T-helper 1 cell treated with Interleukin-12 subunit alpha and Interleukin-12 subunit beta and Interleukin-4 antibody, amounts not matched to agents 30 μg/mL and 1 μg/mL, for 36 hours (primary cell): ENCODE results near the gene CALCOCO2.

Source experiments
- H3K27ac Mint-ChIP-seq: one replicate; pipeline ENCODE4 v1.8.0; 2021; ENCODE audit warnings: mild to moderate bottlenecking, mixed read lengths
- H3K27me3 Mint-ChIP-seq: one replicate; pipeline ENCODE4 v1.8.0; 2021; ENCODE audit warnings: low read depth, mixed read lengths
- H3K36me3 Mint-ChIP-seq: one replicate; pipeline ENCODE4 v1.8.0; 2021; ENCODE audit warnings: low read depth, mixed read lengths
- H3K4me1 Mint-ChIP-seq: one replicate; pipeline ENCODE4 v1.8.0; 2021; ENCODE audit warnings: low read depth, mixed read lengths
- H3K4me3 Mint-ChIP-seq: one replicate; pipeline ENCODE4 v1.8.0; 2021; ENCODE audit warnings: mild to moderate bottlenecking, moderate library complexity, mixed read lengths
- H3K9me3 Mint-ChIP-seq: one replicate; pipeline ENCODE4 v1.8.0; 2021; ENCODE audit warnings: mixed read lengths

CALCOCO2 gene

GRCh38 chr17:48878920-48879898 is 48.4 kb downstream of the CALCOCO2 start:
- Mint-ChIP-seq H3K27ac (no peak overlapping the region), H3K4me3 (no peak overlapping the region), H3K36me3 (no peaks in the 10 kb centered on the region), H3K27me3 (peaks cover 11% of the 10 kb centered on the region), H3K4me1 (peaks cover 16% of the 10 kb centered on the region), H3K9me3 (no peaks in the 10 kb centered on the region)

GRCh38 chr17:48882272-48882671 is 51.4 kb downstream of the CALCOCO2 start:
- Mint-ChIP-seq H3K4me3 (no peak overlapping the region), H3K36me3 (no peaks in the 10 kb centered on the region), H3K9me3 (no peaks in the 10 kb centered on the region), H3K27me3 (peaks cover 4% of the 10 kb centered on the region), H3K27ac (no peak overlapping the region), H3K4me1 (peaks cover 17% of the 10 kb centered on the region)

GRCh38 chr17:48883171-48883570 is 52.3 kb downstream of the CALCOCO2 start:
- H3K4me3 Mint-ChIP-seq, result no peak overlapping the region
- H3K27me3 Mint-ChIP-seq, result peaks cover 4% of the 10 kb centered on the region
- no peaks in the 10 kb centered on the region for H3K36me3 Mint-ChIP-seq
- no peak overlapping the region for H3K27ac Mint-ChIP-seq
- H3K4me1 Mint-ChIP-seq, result peaks cover 14% of the 10 kb centered on the region
- H3K9me3 Mint-ChIP-seq, result no peaks in the 10 kb centered on the region

- peaks cover 10% of the 10 kb centered on the region for H3K4me1 Mint-ChIP-seq
- peak overlapping the region; percentile 28 for H3K4me3 Mint-ChIP-seq
- H3K27me3 Mint-ChIP-seq, result no peaks in the 10 kb centered on the region
- H3K36me3 Mint-ChIP-seq, result peaks cover 4% of the 10 kb centered on the region
- H3K9me3 Mint-ChIP-seq, result no peaks in the 10 kb centered on the region
- no peak overlapping the region for H3K27ac Mint-ChIP-seq
Observed at GRCh38 chr17:48890086-48890485, 59.3 kb downstream of the CALCOCO2 start.

DNA sequence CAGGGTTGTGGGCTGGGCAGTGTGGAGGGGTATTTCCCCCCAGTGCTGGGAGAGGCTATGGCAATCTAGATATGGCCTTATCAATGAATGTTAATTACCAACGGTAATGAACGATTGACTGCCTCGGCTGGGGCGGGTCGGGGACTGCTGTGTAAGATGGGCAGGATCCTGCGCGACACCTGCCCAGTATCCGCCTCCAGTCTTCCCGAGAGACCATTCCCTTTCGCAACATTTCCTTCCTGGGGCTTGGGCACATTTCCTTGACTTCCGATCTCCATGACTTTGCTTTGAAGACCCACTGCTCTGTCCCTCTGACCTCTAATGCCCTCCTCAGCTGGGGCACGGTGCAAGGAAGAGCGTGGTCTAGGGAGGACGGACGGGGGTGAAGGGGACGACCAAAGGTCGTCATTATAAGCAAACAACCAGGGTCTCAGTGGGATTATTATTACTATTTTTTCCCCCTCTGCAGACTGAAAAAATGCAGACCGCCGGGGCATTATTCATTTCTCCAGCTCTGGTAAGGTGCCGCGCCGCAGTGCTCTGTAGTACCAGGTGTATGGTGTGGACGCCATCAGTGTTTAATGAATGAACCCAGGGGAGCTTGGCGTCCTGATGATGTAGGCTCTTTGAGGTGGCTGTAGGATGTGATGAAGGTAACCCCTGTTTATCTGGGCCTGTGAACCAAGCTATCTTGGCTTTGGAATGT is 62.3 kb downstream of the CALCOCO2 start:
- Mint-ChIP-seq H3K27ac (peak overlapping the region; percentile 93), H3K4me1 (peaks cover 14% of the 10 kb centered on the region), H3K27me3 (no peaks in the 10 kb centered on the region), H3K9me3 (no peaks in the 10 kb centered on the region), H3K36me3 (peaks cover 14% of the 10 kb centered on the region), H3K4me3 (peak overlapping the region; percentile 95)

DNA sequence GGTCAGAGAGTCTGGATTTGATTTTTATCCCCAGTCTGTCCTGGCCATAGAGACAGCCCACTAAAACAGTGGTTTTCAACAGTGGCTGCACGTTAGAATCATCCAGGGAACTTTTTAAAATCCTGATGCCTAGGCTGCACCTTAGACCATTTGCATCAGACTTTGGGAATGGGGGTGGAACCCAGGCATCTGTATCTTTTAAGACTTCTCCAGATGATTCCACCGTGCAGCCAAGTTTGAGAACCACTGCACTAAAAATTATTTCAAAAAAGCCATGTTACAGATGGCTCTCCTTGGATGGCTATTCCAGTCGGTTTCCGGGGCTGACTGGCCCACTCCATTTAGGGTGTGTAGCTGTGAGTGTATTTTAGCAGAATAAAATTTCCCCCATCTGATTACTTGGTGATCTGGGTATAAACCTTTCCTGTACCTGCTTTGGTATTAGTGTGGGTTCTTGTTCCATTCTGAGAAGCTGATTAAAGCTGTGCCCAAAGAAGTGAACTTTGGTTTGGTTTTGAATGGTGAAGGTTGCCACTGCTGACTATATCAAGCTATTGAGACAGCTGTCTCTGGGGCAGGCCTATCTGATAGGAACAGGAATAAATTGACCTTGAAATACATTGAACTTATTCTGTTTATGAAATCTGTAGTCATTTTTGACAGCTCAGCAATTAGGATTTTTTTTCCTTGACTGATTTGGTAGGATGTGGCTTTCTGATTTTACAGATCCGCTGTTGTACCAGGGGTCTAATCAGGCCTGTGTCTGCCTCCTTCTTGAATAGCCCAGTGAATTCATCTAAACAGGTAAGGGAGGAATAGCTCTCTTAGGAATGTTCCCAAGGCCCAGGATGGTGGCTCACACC is 63.0 kb downstream of the CALCOCO2 start:
- Mint-ChIP-seq H3K27me3 (no peaks in the 10 kb centered on the region), H3K4me1 (peaks cover 14% of the 10 kb centered on the region), H3K36me3 (peaks cover 14% of the 10 kb centered on the region), H3K4me3 (peak overlapping the region; percentile 95), H3K9me3 (no peaks in the 10 kb centered on the region), H3K27ac (peak overlapping the region; percentile 62)

- Mint-ChIP-seq H3K4me3 (no peak overlapping the region), H3K36me3 (peaks cover 14% of the 10 kb centered on the region), H3K9me3 (no peaks in the 10 kb centered on the region), H3K27me3 (no peaks in the 10 kb centered on the region), H3K4me1 (peaks cover 14% of the 10 kb centered on the region), H3K27ac (no peak overlapping the region)
Observed at GRCh38 chr17:48894886-48895285, 64.1 kb downstream of the CALCOCO2 start.

DNA sequence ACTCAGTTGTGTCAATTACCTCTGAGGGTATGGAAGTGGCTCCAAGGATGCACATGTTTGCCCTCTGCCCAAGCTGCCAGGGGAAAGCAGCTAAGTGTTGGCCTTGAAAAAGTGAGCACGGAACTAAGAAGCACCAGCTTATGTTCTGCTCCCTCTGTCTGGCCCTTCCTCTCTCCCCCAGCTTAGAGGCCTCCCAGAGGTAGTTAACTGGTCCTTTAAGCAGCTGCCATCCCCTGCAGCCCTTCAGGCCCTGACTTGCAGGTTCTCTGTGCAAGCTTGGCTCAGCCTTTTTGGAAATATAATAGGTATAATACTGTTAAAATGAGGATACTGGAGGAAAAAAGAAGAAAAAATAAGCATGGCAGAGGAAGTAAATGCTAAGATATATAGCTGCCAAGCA is 70.4 kb downstream of the CALCOCO2 start:
- H3K4me3 Mint-ChIP-seq, result no peak overlapping the region
- H3K27ac Mint-ChIP-seq, result no peak overlapping the region
- peaks cover 3% of the 10 kb centered on the region for H3K36me3 Mint-ChIP-seq
- peaks cover 4% of the 10 kb centered on the region for H3K4me1 Mint-ChIP-seq
- H3K9me3 Mint-ChIP-seq, result no peaks in the 10 kb centered on the region
- no peaks in the 10 kb centered on the region for H3K27me3 Mint-ChIP-seq

DNA sequence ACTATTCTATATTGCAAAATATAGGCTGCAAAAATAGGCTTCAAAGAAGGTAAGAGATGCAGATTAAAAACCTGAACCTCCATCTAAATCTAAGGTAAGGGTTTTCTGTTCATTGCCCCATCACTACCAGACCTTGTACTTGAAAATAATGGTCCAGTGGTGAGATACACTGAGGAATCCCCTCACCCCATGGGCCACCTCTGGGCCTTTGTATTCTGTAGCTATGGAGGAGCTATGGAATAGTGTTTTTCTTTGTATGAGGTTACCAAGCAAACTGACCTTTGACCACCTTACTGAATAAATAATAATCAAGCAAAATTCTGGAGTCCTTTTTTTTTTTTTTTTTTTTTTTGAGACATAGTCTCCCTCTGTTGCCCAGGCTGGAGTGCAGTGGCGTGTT is 72.6 kb downstream of the CALCOCO2 start:
- peaks cover 2% of the 10 kb centered on the region for H3K36me3 Mint-ChIP-seq
- H3K27me3 Mint-ChIP-seq, result no peaks in the 10 kb centered on the region
- peaks cover 6% of the 10 kb centered on the region for H3K4me1 Mint-ChIP-seq
- no peaks in the 10 kb centered on the region for H3K9me3 Mint-ChIP-seq
- no peak overlapping the region for H3K27ac Mint-ChIP-seq
- no peak overlapping the region for H3K4me3 Mint-ChIP-seq

DNA sequence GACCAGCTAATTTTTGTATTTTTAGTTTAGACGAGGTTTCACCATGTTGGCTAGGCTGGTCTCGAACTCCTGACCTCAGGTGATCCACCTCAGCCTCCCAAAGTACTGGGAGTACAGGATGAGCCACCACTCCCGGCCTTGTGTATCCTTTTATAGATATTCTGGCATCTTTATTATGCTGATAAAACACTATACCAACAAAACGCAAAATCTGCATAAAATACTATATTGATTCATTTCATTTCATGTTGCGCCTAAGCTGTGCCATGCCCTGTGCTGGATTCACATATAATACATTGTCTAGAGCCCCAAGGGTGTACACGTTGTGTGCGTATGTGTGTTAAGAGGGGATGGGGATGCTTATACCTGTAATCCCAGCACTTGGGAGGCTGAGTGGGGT is 73.6 kb downstream of the CALCOCO2 start:
- H3K4me1 Mint-ChIP-seq, result peaks cover 9% of the 10 kb centered on the region
- no peaks in the 10 kb centered on the region for H3K9me3 Mint-ChIP-seq
- H3K4me3 Mint-ChIP-seq, result no peak overlapping the region
- peaks cover 5% of the 10 kb centered on the region for H3K36me3 Mint-ChIP-seq
- H3K27ac Mint-ChIP-seq, result no peak overlapping the region
- H3K27me3 Mint-ChIP-seq, result no peaks in the 10 kb centered on the region

DNA sequence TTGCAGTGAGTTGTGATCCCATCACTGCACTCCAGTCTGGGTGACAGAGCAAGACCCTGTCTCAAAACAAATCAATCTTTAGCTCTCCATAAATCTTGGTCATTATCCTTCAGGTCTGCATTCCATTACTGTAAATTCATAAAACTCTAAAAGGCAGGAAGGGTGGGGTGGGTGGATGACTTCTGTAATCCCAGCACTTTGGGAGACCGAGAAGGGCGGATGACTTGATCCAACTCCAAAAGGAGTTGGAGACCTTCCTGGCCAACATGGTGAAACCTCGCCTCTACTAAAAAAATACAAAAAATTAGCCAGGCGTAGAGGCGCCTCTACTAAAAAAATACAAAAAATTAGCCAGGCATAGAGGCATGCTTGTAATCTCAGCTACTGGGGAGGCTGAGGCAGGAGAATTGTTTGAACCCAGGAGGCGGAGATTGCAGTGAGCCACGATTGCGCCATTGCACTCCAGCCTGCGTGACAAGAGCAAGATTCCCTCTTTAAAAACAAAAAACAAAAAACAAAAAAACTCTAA is 75.2 kb downstream of the CALCOCO2 start:
- peaks cover 16% of the 10 kb centered on the region for H3K36me3 Mint-ChIP-seq
- H3K27me3 Mint-ChIP-seq, result no peaks in the 10 kb centered on the region
- no peak overlapping the region for H3K27ac Mint-ChIP-seq
- peaks cover 25% of the 10 kb centered on the region for H3K4me1 Mint-ChIP-seq
- H3K9me3 Mint-ChIP-seq, result no peaks in the 10 kb centered on the region
- H3K4me3 Mint-ChIP-seq, result no peak overlapping the region

DNA sequence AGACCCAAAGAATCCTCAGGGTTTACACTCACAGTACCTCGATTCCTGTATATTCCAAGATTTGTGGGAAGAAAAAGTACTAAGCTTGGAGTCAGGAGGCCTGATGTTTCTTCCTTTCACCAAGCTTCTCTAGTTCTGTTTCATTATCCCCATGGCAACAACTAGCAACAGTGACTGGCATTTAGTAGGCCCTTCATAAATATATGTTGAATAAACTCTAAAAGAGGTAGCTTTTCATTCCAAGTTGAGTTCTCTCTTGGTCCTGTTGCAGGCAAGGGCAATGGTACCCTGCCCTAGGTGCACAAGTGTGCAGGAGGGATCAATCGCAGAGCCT is 76.8 kb downstream of the CALCOCO2 start:
- H3K36me3 Mint-ChIP-seq, result peaks cover 28% of the 10 kb centered on the region
- H3K9me3 Mint-ChIP-seq, result no peaks in the 10 kb centered on the region
- peak overlapping the region; percentile 98 for H3K27ac Mint-ChIP-seq
- H3K4me1 Mint-ChIP-seq, result peaks cover 40% of the 10 kb centered on the region
- H3K27me3 Mint-ChIP-seq, result no peaks in the 10 kb centered on the region
- H3K4me3 Mint-ChIP-seq, result peak overlapping the region; percentile 93

GRCh38 chr17:48908047-48908843 is 77.4 kb downstream of the CALCOCO2 start, which contains the start of gene UBE2Z:
Gene UBE2Z, plus strand, starts transcription at chr17:48908407. Its CDS starts 97 bp downstream, at chr17:48908504.
- H3K4me1 Mint-ChIP-seq, result peaks cover 46% of the 10 kb centered on the region

More at GRCh38 chr17:48908047-48908843, 77.4 kb downstream of the CALCOCO2 start, which contains the start of gene UBE2Z:
- Mint-ChIP-seq H3K9me3 (no peaks in the 10 kb centered on the region), H3K27ac (peak within 1 kb of the TSS; percentile 98), H3K4me3 (peak within 1 kb of the TSS; percentile 97), H3K36me3 (peaks cover 34% of the 10 kb centered on the region), H3K27me3 (no peaks in the 10 kb centered on the region)
